Activated naive CD4-positive, alpha-beta T cell treated with anti-CD3 and anti-CD28 coated beads, Interleukin-2, amount 50 U/mL, for 16 hours (primary cell): ENCODE data around the gene BCL10.

Experiments
- DNase-seq: peaks from one replicate; pipeline ENCODE4 v3.0.0-alpha.2; 2020

BCL10 gene

GRCh38 chr1:85219853-85220610 is 56.4 kb downstream of the BCL10 start:
- DNase-seq, result no peak

GRCh38 chr1:85216697-85217096 is 59.7 kb downstream of the BCL10 start:
- DNase-seq, result no peak
